Lower lobe of right lung (tissue), 2 donors: ENCODE measurements around the gene TMEM92. TPM values are rescaled to one million over a fixed set of nuclear protein-coding genes. Genes with fewer than 3 reads are reported as not detected.

ENCODE experiments used
- ATAC-seq, 2 donors: fragments of 200-7000 bp; cut with Tn5 transposase; one replicate each; pipeline ENCODE4 v1.9.1; 2020 to 2022; ENCODE audit warnings: mild to moderate bottlenecking in 2 of 2, moderate library complexity in 2 of 2
- DNase-seq: peaks from one replicate; pipeline ENCODE4 v3.0.0-alpha.2; 2020
- H3K27ac ChIP-seq: fragments of 200-600 bp; one replicate; pipeline ENCODE4 v1.8.0; 2022
- H3K27me3 ChIP-seq: fragments of 200-600 bp; one replicate; pipeline ENCODE4 v1.8.0; 2022; ENCODE audit warnings: low read depth
- H3K36me3 ChIP-seq: fragments of 200-600 bp; one replicate; pipeline ENCODE4 v1.8.0; 2022; ENCODE audit warnings: mild to moderate bottlenecking
- H3K4me1 ChIP-seq: fragments of 200-600 bp; one replicate; pipeline ENCODE4 v1.8.0; 2022
- H3K4me3 ChIP-seq: fragments of 200-600 bp; one replicate; pipeline ENCODE4 v1.8.0; 2022; ENCODE audit warnings: mild to moderate bottlenecking
- H3K9me3 ChIP-seq: fragments of 200-600 bp; one replicate; pipeline ENCODE4 v1.8.0; 2022
- intact Hi-C: fragments of 100-400 bp; cut with DNase I; formaldehyde crosslinking; loops from one replicate; pipeline ENCODE4 v1.11.0; 2022
- total RNA-seq: library from RNA; stranded (reverse); fragmentation: NEBNext Ultra II Directional; extraction: Animal tissue kit (Norgen Biotek cat#: 25700); gene quantifications from one replicate; pipeline ENCODE4 v1.2.1, GENCODE V29; 2021
- TF ChIP-seq, protein P1 (sequence below): fragments of 200-600 bp; IDR thresholded peaks from one replicate; pipeline ENCODE4 v1.8.0; 2022; ENCODE audit warnings: antibody characterized with exemption, mild to moderate bottlenecking
- donor health status: DM: no; HTN: yes; CAD: no; lungs with severe emphysema.

Gene TMEM92
- total RNA-seq, 1 donor from 2014 or later = 9.2 TPM

DNA sequence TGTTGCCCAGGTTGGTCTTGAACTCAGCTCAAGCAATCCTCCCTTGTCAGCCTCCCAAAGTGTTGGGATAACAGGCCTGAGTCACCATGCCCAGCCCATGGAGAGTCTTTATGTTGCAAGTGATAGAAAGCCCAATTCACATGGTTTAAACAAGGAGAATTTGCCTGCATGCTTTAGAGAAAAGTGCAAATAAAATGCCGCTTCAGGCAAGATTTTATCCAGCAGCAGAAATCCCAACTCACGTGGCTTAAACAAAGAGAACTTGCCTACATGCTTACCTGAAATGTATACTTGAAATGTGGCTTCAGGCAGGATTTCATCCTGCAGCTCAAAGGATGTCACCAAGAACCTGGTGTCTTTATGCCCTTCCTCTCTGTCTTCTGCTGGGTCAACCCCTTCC, 42.9 kb downstream of the TMEM92 start:
- no peaks in the 10 kb centered on the region for H3K9me3 ChIP-seq
- intact Hi-C loops = no loop called here
- ATAC-seq (no peak), DNase-seq (no peak)
- no peak overlapping the region for H3K4me3 ChIP-seq
- no peaks in the 10 kb centered on the region for H3K4me1 ChIP-seq
- H3K27me3 ChIP-seq = no peaks in the 10 kb centered on the region
- no peaks in the 10 kb centered on the region for H3K36me3 ChIP-seq
- no peak overlapping the region for H3K27ac ChIP-seq
- TF ChIP-seq, protein P1, sequence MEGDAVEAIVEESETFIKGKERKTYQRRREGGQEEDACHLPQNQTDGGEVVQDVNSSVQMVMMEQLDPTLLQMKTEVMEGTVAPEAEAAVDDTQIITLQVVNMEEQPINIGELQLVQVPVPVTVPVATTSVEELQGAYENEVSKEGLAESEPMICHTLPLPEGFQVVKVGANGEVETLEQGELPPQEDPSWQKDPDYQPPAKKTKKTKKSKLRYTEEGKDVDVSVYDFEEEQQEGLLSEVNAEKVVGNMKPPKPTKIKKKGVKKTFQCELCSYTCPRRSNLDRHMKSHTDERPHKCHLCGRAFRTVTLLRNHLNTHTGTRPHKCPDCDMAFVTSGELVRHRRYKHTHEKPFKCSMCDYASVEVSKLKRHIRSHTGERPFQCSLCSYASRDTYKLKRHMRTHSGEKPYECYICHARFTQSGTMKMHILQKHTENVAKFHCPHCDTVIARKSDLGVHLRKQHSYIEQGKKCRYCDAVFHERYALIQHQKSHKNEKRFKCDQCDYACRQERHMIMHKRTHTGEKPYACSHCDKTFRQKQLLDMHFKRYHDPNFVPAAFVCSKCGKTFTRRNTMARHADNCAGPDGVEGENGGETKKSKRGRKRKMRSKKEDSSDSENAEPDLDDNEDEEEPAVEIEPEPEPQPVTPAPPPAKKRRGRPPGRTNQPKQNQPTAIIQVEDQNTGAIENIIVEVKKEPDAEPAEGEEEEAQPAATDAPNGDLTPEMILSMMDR = no peak

DNA sequence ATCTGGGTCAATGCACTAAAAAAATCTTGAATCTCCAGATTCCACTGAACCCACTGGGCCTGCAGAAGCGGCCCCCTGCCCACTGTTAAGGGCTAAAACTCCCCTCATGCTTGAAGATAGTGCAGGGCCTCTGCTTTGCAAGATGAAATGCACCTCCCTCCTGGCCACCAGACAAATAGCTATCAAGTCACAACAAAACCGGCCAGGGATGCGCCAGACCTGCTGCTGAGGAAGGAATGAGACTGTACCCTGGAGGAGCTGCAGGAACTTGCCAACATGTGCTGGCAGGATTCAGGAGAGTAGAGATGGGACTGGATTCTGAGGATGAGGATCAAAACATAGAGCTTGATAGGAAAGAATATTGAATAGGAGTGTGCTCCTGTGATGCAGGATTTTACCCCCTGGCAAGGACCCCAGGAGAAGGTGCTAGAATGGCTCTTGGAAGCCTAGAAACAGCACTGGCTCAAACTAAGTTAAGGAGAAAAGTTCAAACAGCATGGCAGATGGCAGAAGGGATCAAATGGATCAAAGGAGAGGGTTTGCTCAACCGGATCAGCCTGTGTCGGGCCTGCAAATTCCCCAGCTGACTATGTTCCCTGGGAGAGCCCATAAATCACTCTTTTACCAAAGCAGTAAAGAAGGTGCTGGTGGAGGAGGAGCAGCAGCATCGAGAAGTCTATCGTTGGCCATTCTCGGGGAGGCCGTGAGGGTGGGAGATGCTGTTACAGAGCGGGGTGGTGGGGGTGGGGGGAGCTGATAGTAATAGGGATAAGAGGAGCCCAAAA, 44.4 kb downstream of the TMEM92 start:
- Histone ChIP-seq H3K4me3 (no peak overlapping the region), H3K36me3 (no peaks in the 10 kb centered on the region), H3K9me3 (no peaks in the 10 kb centered on the region), H3K27ac (no peak overlapping the region), H3K4me1 (no peaks in the 10 kb centered on the region), H3K27me3 (no peaks in the 10 kb centered on the region)
- DNase-seq (no peak), ATAC-seq (no peak)
- intact Hi-C loops = no loop called here
- TF ChIP-seq, protein P1 = no peak

DNA sequence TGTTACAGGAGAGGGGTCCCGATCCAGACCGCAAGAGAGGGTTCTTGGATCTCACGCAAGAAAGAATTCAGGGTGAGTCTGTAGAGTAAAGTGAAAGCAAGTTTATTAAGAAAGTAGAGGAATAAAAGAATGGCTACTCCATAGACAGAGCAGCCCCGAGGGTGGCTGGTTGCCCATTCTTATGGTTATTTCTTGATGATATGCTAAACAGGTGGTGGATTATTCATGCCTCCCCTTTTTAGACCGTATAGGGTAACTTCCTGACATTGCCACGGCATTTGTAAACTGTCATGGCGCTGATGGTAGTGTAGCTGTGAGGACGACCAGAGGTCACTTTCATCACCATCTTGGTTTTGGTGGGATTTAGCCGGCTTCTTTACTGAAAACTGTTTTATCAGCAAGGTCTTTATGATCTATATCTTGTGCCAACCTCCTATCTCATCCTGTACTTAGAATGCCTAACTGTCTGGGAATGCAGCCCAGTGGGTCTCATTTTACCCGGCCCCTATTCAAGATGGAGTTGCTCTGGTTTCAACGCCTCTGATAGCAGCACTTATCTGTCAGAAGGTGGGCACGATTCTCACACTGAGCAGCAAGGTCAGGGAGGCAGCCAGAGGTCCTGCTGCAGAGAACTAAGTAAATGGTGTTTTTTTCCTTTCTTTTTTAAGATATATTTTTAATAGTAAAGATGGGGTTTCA, 45.2 kb downstream of the TMEM92 start:
- H3K27ac ChIP-seq = no peak overlapping the region

DNA sequence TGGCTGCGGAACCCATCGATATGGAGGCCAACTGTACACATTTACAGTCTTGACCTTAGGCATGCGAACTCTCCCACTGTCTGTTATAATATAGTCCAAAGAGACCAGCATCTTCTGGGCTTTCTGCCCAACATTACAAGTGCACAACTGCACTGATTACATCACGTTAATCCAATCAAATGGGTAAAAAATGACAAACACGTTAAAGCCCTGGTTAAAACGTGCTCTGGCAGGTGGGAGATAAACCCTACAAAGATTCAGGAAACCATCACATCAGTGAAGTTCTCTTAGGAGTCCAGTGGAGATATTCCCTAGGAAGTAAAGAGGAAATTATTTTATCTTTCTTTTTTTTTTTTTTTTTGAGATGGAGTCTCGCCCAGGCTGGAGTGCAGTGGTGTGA, 48.0 kb downstream of the TMEM92 start:
- TF ChIP-seq, protein P1 = no peak
- H3K36me3 ChIP-seq = no peaks in the 10 kb centered on the region
- H3K4me1 ChIP-seq = no peaks in the 10 kb centered on the region
- DNase-seq = no peak
- H3K27me3 ChIP-seq = no peaks in the 10 kb centered on the region
- H3K9me3 ChIP-seq = no peaks in the 10 kb centered on the region
- no peak overlapping the region for H3K4me3 ChIP-seq
- ATAC-seq = no peak
- H3K27ac ChIP-seq = no peak overlapping the region
- intact Hi-C loops = no loop called here

More for the DNA sequence above, 45.2 kb downstream of the TMEM92 start:
- ATAC-seq (no peak), DNase-seq (no peak)
- H3K4me3 ChIP-seq = no peak overlapping the region
- H3K36me3 ChIP-seq = no peaks in the 10 kb centered on the region
- intact Hi-C loops = no loop called here
- no peaks in the 10 kb centered on the region for H3K4me1 ChIP-seq
- TF ChIP-seq, protein P1 = no peak
- no peaks in the 10 kb centered on the region for H3K9me3 ChIP-seq
- no peaks in the 10 kb centered on the region for H3K27me3 ChIP-seq

DNA sequence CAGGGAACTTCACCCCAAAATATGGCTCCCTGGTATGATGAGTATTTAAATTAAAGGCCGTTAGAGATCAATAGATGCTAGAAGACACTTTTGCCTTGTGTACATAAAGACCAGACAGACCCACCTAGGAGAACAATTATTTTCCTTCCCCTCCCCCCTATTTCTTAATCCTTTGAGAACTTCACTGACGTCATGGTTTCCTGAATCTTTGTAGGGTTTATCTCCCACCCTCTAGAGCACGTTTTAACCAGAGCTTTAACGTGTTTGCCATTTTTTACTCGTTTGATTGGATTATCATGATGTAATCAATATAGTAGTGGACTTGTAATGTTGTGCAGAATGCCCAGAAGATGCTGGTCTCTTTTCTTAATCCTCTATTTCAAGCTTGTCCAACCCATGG, 48.8 kb downstream of the TMEM92 start:
- Histone ChIP-seq H3K36me3 (no peaks in the 10 kb centered on the region), H3K27me3 (no peaks in the 10 kb centered on the region), H3K9me3 (no peaks in the 10 kb centered on the region), H3K27ac (no peak overlapping the region), H3K4me1 (no peaks in the 10 kb centered on the region), H3K4me3 (no peak overlapping the region)
- intact Hi-C loops = no loop called here
- DNase-seq = no peak
- ATAC-seq = no peak
- TF ChIP-seq, protein P1 = no peak
